GM18519 (cell line): ENCODE measurements around the gene CLCA4.
"Not testable (repeated sequence)": the region's sequence is repeated elsewhere in the genome, so short reads cannot be mapped to it uniquely, and the experiment has no call there.

Experiments
- ATAC-seq: cut with Tn5 transposase; IDR thresholded peaks from one replicate; pipeline ENCODE4 v1.9.1; 2021; ENCODE audit warnings: mild to moderate bottlenecking, moderate library complexity; ENCODE audit not compliant: unreplicated experiment, low FRiP score

CLCA4 gene

GRCh38 chr1:86596741-86597290 lies 49.9 kb downstream of the CLCA4 start:
- no peak for ATAC-seq

GRCh38 chr1:86606080-86606479 lies 59.2 kb downstream of the CLCA4 start:
- ATAC-seq, result not testable (repeated sequence)

DNA sequence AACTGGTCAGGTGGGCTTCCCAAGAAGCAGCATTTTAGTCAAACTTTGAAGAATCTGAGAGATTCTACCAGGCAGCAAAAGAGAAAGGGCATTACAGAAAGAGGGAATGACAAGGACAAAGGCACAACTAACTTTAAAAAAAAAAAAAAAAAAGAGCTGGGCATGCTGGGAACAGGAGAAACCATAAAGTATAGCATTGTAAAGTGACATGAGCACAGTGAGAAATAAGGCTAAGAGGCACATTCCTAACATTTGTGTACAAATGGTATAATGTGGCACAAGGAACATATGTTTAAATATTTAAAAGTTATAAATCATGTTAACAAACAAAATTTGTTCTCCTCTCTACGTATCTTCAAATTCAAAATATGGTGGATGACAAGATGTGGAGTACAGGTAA lies 69.6 kb downstream of the CLCA4 start:
- ATAC-seq, result no peak

DNA sequence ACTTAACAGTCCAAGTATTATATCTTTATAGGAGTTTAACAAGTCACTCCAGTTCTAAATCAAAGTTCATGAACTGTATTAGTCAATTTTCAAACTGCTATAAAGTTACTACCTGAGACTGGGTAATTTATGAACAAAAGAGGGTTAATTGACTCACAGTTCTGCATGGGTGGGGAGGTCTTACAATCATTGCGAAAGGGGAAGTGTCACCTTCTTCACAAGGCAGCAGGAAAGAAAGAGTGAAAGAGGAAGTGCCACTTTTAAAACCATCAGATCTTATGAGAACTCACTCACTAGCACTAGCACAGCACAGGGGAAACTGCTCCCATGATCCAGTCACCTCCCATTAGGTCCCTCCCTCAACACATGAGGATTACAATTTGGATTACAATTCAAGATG lies 70.0 kb downstream of the CLCA4 start:
- ATAC-seq, result peak; percentile 99

GRCh38 chr1:86618358-86618757 lies 71.5 kb downstream of the CLCA4 start:
- ATAC-seq, result no peak

- no peak for ATAC-seq
Observed at GRCh38 chr1:86619313-86619712, 72.4 kb downstream of the CLCA4 start.

DNA sequence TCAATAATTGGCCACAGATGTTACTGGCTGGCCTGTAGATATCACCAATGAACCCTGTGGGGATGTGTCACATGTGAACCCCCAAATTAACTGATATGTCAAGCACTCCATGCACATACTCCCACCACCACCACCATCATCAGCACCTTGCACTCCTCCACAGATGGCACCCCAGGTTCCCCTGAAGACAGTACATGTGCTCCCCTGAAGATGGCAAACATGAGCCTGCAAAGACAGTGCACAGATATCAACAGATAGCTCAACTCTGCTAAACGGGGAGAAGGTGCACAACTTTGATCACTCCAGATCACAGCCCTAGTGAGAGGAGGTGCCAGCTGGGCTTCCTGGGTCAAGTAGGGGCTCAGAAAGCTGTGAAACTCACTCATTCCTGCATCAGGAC lies 74.4 kb downstream of the CLCA4 start:
- ATAC-seq, result no peak
